Gastroesophageal sphincter (tissue), 3 donors: ENCODE measurements around the gene FAM43B.

Source experiments
- EP300 ChIP-seq: sonication (generic); formaldehyde crosslinking; IDR thresholded peaks from one replicate; pipeline ENCODE4 v1.6.1; 2017; ENCODE audit warnings: antibody characterized with exemption, mild to moderate bottlenecking
- TF ChIP-seq, protein P1 (sequence below), 4 experiments: fragments of 200-600 bp in 2 of 4; fragments of 450-650 bp in 2 of 4; sonication (generic) in 1 of 4; IDR thresholded peaks; one replicate each; pipeline ENCODE4 v1.5.1; 2017 to 2019; ENCODE audit warnings: antibody characterized with exemption in 4 of 4, mild to moderate bottlenecking in 2 of 4, moderate library complexity in 2 of 4

DNA sequence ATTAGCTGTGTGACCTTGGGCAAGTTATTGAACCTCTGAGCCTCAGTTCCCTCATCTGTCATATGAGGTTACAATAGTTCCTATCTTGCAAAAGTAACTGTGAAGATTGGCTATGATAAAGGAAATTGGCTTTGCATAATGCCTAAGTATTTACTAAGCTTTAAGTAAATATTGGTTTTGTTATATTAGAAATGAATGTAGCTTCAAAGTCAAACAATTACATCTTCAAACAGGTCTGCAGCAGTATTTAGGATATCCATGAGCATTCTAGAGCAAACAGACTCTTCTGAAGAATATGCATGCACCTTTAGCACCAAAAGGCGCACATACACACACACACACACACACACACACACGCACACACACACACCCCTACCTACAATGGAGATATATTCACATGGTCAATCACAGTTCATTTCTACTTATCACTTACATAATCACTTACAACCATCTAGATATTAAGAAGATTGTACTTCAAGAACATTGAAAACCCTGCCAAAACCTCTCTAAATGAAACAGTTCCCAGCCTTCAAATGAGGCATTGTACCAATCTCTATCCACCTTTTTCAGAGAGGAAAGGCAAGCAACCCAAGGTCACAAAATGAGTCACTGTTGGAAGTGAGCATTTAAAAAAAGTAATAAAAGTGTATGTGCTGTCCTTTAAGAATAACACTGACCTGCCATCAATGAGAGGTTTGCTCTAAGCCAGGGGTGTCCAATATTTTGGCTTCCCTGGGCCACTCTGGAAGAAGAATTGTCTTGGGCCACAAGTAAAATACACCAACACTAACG is 13.4 kb upstream of the FAM43B start:
- TF ChIP-seq, protein P1, sequence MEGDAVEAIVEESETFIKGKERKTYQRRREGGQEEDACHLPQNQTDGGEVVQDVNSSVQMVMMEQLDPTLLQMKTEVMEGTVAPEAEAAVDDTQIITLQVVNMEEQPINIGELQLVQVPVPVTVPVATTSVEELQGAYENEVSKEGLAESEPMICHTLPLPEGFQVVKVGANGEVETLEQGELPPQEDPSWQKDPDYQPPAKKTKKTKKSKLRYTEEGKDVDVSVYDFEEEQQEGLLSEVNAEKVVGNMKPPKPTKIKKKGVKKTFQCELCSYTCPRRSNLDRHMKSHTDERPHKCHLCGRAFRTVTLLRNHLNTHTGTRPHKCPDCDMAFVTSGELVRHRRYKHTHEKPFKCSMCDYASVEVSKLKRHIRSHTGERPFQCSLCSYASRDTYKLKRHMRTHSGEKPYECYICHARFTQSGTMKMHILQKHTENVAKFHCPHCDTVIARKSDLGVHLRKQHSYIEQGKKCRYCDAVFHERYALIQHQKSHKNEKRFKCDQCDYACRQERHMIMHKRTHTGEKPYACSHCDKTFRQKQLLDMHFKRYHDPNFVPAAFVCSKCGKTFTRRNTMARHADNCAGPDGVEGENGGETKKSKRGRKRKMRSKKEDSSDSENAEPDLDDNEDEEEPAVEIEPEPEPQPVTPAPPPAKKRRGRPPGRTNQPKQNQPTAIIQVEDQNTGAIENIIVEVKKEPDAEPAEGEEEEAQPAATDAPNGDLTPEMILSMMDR (IDR thresholded peaks at IDR 0.05): no peak
- no peak for TF ChIP-seq EP300
